TTC549 (cell line): ENCODE results near the gene CD300A.

Source experiments
- FAIRE-seq: peaks from 2 replicates; lab custom pipeline; 2012; peaks lifted over from hg19 to GRCh38; lab: Jason Lieb, UNC

The CD300A gene

DNA sequence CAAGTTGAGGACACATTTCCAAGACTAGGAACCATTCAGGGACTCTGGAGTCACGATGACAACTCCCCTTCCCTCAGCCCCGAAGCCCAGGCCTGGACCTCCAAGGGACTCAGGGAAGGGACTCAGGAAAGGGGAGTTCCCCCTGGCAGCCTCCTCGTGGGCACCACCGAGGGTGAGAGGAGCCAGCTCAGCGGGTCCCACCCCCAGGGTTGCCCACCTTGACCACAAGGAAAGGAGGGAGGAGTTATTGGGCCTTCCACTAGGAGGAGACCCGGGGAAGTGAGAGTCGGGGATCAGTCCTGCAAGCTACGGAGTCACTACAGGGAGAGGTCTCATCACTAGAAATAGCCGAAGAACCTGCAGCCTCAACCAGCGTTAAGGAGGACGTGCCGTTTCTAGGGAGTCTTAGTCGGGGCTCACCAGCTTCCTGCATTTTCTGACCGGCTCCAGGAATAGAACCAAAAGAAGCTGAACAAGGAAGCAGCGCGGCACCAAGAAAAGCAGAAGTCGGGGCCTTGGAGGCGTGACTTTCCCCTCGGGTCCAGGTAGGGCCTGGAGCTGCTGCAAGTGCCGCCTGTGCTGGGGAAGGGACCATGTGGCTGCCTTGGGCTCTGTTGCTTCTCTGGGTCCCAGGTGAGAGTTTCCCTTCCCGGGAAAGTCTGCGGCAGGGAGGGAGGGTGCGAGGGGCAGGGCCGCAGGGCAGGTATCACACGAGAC is at the start of gene CD300A:
TSS of gene CD300A (plus strand) at position 524 of the 717 bp plus-strand sequence. CDS start at position 594, 70 bp downstream.
- FAIRE-seq: no peak

DNA sequence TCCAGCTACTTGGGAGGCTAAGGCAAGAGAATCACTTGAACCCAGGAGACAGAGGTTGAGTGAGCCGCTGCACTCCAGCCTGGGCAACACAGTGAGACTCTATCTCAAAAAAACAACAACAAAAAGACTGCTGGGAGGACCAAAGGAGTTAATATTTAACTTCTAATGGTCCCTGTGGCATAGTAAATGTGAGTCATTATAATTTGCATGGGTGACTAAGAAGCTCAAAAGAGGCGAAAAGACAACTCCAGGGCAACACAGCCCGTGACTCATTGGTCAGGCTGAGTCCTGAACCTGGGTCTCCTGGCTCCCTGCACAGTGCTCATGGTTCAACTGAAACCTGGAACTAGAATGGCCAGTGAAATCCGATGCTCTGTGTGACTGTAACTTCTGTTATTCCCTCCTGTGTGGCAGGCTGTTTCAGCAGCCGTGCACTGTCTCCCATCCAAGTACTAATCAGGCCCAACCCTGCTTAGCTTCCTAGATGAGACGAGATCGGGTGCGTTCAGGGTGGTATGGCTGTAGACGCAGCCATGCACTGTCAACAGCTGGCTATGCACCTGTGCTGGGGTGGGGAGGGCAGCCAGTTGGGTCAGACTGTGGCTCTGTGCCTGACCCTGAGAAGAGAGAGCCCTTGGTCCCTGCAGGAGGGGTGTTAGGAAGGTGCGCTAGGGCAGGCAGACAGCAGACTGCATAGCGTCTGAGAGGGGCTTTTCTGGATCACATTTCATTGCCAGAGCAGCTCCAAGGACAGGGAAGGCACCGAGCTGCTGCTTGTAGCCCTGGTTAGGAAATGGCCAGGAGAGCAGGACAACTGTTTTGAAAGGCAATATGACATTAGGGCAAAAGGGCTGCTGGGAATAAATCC is 49.0 kb upstream of the CD300A start:
- no peak for FAIRE-seq

- FAIRE-seq: no peak
Observed at GRCh38 chr17:74419928-74420411, 46.5 kb upstream of the CD300A start.

DNA sequence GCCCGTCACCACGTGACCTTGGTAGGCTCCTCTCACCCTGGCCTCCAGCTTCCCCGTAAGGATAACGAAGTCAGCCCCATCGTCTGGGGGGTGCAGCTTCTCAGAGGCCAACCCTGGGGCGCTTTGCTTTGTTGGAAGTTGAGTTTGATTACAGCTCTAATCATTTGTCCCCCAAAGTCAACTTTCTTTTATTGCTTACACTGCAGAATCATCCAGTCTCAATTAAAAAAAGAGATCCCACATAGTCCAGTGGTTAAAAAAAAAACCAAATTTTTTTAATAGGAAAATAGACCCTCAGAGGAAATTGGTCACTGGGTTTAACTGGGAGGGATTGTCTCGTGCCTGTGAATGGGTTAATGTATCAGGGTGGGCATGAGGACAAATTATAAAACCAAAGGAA is 42.3 kb upstream of the CD300A start:
- FAIRE-seq: no peak

DNA sequence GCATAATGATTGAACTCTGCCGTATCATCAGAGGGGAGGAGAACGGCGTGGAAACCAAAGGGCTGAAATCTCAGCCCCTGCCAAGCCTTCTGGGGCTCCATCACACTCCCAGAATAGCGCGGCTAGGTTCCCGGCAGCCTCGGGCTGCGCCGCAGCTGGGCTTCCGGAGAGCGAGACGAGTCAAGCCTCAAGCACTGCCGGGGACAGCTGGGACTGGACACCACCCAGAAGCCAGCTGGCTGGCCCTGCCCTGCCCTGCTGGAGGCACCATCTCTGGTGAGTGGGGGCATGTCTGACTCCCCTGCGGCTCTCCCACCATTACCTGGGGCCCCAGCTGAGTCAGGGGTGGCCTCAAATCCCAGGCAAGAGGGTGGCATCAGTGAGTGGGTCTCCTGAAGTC is 41.8 kb upstream of the CD300A start:
- FAIRE-seq: no peak

DNA sequence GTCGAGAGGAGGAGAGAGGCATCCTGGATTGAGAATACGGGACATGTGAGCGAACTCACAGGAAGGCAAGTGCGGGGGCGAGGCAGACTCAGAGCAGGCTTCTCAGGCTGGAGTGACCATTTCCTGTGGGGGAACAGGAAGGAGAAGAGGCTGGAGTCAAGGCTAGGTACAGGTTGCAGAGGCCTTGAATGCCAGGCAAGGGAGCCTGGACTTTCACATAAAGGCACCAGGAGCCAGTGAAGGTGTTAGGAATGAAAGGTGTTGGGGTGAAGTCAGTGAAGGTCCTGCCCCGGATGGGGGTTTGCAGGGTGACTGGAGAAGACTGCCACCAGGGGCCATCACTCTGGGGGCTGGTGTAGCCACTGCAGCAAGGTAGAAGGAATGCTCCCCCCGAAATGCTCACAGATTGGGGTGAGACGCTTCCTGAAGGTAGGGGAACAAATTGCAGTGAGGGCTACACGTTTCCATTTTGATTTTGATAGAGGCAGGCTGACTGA is 39.8 kb upstream of the CD300A start:
- no peak for FAIRE-seq

DNA sequence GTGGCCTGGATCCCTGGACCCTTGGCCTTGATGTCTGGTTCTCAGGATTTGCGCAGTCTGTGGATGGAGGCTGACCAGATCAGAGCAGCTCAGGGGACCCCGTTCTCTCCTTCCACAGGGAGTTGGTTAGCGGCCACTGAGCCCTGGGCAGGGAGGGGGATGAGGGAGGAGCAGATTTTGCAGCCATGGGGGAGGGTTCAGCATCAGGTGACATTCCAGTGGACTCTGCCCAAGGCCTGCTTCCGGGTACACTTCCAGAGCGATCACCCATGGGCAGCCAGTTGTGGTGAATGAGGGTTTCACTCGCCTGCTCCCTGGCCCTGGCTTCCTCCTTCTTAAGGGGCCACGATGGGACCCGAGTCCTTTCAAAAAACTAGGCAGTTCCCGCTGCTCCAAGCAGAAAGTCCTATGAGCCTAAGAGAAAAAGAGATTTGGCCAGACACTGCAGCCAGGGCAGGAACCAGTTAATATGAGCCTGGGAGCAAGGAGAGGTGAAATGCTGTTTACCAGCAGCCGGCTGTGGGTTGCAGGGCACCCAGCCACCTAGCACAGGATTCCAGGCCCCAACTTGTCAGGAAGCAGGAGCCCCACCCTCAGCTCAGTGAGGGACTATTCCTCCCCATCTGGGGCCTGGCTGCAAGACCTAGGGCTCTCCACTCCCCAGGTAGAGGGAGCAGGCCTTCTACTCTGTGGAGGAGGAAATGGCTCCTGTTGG is 39.2 kb upstream of the CD300A start:
- no peak for FAIRE-seq

DNA sequence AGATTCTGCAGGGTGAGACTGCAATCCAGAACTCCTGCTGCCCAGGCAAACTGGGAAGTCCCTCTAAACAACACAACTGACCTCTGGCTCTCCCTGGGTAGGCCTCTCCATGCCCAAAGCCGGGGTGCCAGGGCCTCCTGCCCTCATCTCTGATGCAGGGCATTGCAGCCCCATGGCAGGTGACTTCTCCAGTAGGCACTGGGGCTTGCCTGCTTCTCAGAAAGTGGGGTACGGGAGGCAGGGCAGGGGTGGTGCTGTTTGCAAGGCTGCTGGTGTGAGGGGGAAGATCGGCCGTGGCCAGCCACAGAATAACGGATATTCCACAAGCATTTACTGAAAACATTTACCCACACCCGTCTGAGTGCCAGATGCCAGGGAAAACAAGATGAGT is 38.7 kb upstream of the CD300A start:
- no peak for FAIRE-seq

GRCh38 chr17:74429604-74430384 is 36.6 kb upstream of the CD300A start:
- no peak for FAIRE-seq

GRCh38 chr17:74430385-74430705 is 36.1 kb upstream of the CD300A start:
- no peak for FAIRE-seq

DNA sequence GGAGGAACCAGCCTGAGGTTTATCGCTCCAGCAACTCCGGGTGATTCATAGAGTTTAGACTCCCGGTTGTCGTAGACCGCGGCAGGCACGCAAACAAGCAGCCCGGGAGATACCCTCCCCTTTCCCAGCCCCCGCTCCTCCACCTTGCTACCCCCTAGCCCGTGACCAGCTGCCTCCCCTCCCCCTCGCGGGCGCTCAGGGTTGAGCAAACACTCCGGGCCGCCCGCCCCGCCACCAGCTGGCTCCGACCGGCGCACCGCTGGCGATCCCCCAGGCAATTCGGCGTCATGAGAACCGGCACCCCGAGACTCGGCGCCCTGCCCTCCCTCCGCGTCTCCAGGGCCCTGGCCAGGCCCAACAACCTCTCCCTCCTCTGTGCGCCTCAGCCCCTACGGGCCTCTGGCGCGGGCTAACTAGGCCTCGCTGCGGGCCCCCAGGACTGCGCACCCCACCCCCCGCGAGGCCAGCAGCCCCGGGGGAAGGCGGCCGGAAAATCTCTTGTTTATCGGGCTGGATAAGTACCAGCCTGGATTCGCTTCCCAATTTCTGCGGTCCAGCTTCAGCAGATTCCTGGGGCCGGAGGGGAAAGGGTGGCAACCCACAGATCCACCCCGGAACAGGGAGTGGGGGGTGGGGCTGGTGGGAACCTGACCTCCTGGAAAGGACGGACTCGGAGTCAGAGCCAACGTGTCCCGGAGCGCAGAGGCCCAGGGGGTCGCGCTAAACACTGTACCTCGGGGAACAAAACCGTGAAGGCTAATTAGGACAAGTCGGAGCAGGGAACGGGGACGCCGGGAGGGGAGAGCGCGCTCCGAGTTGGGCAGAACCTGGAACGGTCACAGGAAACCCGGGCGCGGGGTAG is 35.5 kb upstream of the CD300A start:
- FAIRE-seq: no peak

- FAIRE-seq: no peak
Observed at GRCh38 chr17:74431568-74432423, 34.6 kb upstream of the CD300A start, which contains the start of gene GPRC5C. Gene GPRC5C (plus strand): TSS chr17:74432088. CDS start chr17:74439777, 7,689 bp downstream.

DNA sequence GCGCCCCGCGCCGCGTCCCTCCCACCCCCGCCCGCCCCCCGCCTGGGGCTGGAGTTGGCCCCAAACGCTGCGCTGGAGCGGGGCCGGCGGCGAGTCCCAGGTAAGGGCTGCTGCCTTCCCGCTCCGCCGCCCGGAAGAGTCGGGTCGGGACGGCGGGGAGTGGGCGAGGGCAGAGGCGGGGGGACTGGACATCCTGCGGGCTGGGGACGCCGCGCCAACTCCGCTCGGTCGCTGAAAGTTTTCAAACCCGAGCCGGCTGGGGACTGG is 34.1 kb upstream of the CD300A start:
- no peak for FAIRE-seq

DNA sequence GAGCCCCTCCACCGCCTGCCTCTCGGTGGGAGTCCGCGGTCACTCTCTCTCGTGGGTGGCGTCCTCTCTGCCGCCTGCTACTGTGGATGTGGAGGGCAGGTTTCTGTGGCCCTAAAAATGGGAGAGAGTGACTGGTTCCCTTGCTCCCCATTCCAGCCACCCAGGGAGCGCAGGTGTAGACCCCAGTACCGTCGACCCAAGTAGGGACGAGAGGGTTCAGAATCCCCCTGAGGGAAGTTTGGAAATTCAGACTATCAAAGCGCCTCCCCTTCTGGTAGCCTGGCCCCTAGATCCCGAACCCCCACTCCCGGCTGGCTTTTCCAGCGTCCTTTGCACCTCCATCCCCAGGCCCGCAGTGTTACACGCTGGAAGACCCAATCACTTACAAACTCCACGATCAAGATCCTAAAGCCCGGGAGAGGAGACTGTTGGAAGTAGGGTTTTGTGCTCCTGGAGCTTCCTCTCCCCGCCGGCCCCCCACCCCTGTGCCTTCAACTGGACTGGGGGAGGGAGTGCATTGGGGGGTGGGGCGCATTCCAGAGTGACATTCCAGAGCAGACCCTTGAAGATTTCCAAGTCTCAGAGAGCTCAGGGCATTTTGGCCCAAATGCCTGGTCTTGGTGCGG is 33.6 kb upstream of the CD300A start:
- no peak for FAIRE-seq

GRCh38 chr17:74433421-74434121 is 32.9 kb upstream of the CD300A start:
- FAIRE-seq: no peak

DNA sequence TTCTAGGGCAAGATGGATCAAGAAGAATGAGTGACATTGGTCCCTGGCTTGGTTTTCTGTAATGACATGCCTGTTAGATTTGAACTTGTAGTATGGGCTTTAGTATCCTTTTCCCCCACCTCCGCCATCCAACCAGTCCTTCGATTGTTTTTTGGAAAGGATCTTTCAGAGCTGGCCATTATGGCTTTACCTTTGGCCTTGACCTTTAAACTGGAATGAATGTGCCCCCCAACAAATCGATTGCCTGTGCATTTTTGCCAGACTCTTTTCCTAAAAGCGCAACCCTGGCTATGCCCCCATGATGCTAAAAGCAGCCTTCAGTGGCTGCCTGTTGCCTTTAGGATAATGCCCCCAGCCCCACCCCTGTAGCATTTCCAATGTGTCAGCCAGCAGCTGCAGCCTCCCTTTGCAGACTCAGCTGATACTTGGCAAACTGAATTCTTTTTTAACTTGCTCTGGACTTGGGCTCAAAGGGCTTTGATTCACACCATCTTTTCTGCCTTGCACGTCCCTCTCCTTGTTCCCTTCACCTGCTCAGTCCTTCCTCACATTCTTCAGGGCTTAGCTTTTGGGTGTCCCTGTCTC is 30.6 kb upstream of the CD300A start:
- no peak for FAIRE-seq

DNA sequence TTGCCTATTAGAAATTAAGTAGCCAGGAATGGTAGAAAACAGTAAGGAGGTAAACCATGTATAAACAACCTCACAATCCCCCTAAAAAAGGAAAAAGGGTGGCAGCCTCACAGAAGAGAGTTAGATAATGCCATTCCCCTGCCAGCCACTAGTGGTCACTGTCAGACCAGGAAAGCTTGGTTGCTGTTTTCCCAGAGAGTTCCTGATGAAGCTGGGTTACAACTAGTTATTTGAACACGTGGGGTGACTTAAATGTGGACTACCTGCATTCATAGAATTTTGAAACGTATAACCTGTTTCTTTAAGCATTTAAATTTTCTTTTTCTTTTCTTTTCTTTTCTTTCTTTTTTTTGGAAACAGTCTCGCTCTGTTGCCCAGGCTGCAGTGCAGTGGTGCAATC is 28.7 kb upstream of the CD300A start:
- no peak for FAIRE-seq

- FAIRE-seq: no peak
Observed at GRCh38 chr17:74439691-74440567, 26.5 kb upstream of the CD300A start.
